ENCODE measurements around the gene NAA11. TPM values are rescaled to one million over a fixed set of nuclear protein-coding genes. Genes with fewer than 3 reads are reported as not detected.

NAA11 gene
- total RNA-seq = not detected
- polyA plus RNA-seq = 0.02 TPM
- long read RNA-seq, donor 1 = 0 reads
- long read RNA-seq, donor 2 = 0 reads
- long read RNA-seq, donor 3 = 0 reads
- long read RNA-seq, donor 4 = 0 reads
- long read RNA-seq, donor 5 = 0 reads
- long read RNA-seq, donor 6 = 0 reads
- long read RNA-seq, donor 7 = 0 reads
- long read RNA-seq, donor 8 = 0 reads
- long read RNA-seq, donor 9 = 0 reads
- long read RNA-seq, donor 10 = 0 reads

DNA sequence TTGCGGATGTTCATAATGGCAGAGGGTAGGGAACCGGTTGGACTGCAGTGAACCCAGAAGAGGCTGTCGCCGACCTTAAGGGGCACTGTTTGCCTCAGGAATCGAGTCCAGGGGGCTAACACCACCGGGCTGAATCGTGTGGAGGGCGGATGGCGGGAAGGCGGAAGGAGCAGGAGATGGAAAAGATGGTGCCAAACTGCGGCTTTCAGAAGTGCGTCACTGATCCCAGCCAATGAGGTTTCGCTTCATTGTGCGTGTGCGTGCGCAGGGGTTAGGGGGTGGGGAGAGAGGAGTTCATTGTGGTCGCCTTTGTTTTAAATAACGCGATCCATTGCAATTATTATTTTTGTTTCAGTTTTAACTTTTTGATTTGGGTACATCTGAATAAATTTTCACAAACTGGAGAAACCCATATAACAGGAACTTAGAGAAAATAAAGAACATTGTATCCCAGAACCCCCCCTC lies at the start of gene NAA11:
NAA11 (minus strand) TSS at position 198 of the 465 bp plus-strand sequence; CDS start at position 14, 184 bp downstream.
- Histone ChIP-seq H3K27ac (ENCODE audit: low read depth in 1 of 2, low read length in 1 of 2) (no peak within 1 kb of the TSS), H3K27me3 (ENCODE audit: control insufficient read depth in 2 of 2, insufficient read depth in 1 of 2, low read length in 1 of 2) (no peaks in the 10 kb centered on the region), H3K4me3 (ENCODE audit: low read length in 2 of 2) (no peak within 1 kb of the TSS), H3K9me3 (ENCODE audit: control insufficient read depth in 2 of 2, insufficient read depth in 1 of 2, low read length in 1 of 2) (peaks cover 0 to 4% of the 10 kb centered on the region in 2 donors), H3K4me1 (ENCODE audit: control insufficient read depth in 2 of 2, insufficient read depth in 2 of 2, low read length in 2 of 2) (peaks cover 0 to 2% of the 10 kb centered on the region in 2 donors), H3K36me3 (ENCODE audit: control insufficient read depth in 2 of 2, insufficient read depth in 2 of 2, low read length in 1 of 2) (no peaks in the 10 kb centered on the region)
- WGBS = 92% methylated on average over 19 of the region's 19 CpGs
- no peak for DNase-seq (ENCODE audit: low read depth in 6 of 9, low spot score in 9 of 9)

DNA sequence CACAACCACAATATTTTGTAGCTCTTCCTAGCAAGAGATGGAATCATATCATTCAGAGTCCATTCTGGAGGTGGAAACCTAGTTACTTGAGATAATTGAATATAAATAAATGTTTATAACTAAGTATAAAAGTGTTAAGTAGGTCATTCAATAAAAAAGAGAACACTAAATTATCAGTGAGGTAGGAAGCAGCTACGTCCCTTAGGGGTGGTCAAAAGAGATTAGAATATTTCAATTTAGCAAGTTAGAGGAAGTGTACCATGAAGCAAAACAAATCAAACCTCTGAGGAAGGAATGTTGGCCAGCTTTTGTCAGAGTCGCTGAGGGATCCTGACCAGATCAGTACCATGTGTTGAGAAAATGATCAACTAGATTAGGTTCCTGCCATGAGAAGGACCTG lies 44.2 kb upstream of the NAA11 start:
- H3K4me3 ChIP-seq (ENCODE audit: low read length in 2 of 2) = no peak overlapping the region
- H3K36me3 ChIP-seq (ENCODE audit: control insufficient read depth in 2 of 2, insufficient read depth in 2 of 2, low read length in 1 of 2) = no peaks in the 10 kb centered on the region
- H3K27ac ChIP-seq (ENCODE audit: low read depth in 1 of 2, low read length in 1 of 2) = no peak overlapping the region
- H3K4me1 ChIP-seq (ENCODE audit: control insufficient read depth in 2 of 2, insufficient read depth in 2 of 2, low read length in 2 of 2) = no peaks in the 10 kb centered on the region
- no peaks in the 10 kb centered on the region for H3K27me3 ChIP-seq (ENCODE audit: control insufficient read depth in 2 of 2, insufficient read depth in 1 of 2, low read length in 1 of 2)
- 53% methylated on average over 2 of the region's 2 CpGs for WGBS
- no peak for DNase-seq (ENCODE audit: low read depth in 6 of 9, low spot score in 9 of 9)
- H3K9me3 ChIP-seq (ENCODE audit: control insufficient read depth in 2 of 2, insufficient read depth in 1 of 2, low read length in 1 of 2) = no peaks in the 10 kb centered on the region

DNA sequence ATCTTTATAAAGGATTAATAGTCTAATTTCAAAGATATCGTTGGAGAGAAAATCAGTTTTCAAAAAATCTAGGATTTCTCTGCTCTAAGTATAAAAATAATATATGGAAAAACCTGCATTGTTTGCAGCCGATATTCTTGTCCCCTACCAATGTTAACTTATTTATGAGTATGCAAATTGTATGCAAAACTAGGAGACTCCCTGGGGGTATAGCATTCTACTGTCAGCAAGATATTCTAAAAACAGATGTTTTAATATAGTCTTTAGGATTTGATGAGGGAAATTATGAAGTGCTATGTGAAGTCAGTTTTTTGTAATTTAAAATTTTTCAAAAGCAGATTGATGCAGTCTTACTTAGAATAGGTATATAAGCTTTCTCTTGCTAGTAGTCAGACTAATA lies 41.2 kb upstream of the NAA11 start:
- H3K27me3 ChIP-seq (ENCODE audit: control insufficient read depth in 2 of 2, insufficient read depth in 1 of 2, low read length in 1 of 2) = no peaks in the 10 kb centered on the region
- H3K4me3 ChIP-seq (ENCODE audit: low read length in 2 of 2) = no peak overlapping the region
- WGBS = 94% methylated on average over 2 of the region's 2 CpGs
- H3K9me3 ChIP-seq (ENCODE audit: control insufficient read depth in 2 of 2, insufficient read depth in 1 of 2, low read length in 1 of 2) = no peaks in the 10 kb centered on the region
- DNase-seq (ENCODE audit: low read depth in 6 of 9, low spot score in 9 of 9) = no peak
- no peaks in the 10 kb centered on the region for H3K4me1 ChIP-seq (ENCODE audit: control insufficient read depth in 2 of 2, insufficient read depth in 2 of 2, low read length in 2 of 2)
- H3K27ac ChIP-seq (ENCODE audit: low read depth in 1 of 2, low read length in 1 of 2) = no peak overlapping the region
- no peaks in the 10 kb centered on the region for H3K36me3 ChIP-seq (ENCODE audit: control insufficient read depth in 2 of 2, insufficient read depth in 2 of 2, low read length in 1 of 2)

DNA sequence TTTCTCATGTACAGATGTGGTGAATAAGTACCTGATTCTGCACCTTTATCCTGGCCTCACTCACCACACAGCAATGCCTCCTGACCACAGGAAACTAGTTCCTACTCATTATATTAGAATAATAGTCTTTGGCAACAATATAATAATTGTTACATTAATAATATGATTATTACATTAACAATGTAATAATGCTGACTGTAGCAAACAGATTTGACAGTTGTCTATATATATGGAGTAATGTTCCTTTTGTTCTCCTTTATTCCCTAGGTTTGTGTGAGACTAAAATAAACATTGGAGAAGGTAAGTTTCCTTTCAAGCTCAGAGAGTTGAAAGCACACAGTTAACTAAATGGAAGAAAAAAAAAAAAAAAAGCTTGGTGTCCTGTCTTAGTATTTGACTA lies 40.6 kb upstream of the NAA11 start:
- Histone ChIP-seq H3K27ac (ENCODE audit: low read depth in 1 of 2, low read length in 1 of 2) (no peak overlapping the region), H3K27me3 (ENCODE audit: control insufficient read depth in 2 of 2, insufficient read depth in 1 of 2, low read length in 1 of 2) (no peaks in the 10 kb centered on the region), H3K36me3 (ENCODE audit: control insufficient read depth in 2 of 2, insufficient read depth in 2 of 2, low read length in 1 of 2) (no peaks in the 10 kb centered on the region), H3K9me3 (ENCODE audit: control insufficient read depth in 2 of 2, insufficient read depth in 1 of 2, low read length in 1 of 2) (no peaks in the 10 kb centered on the region), H3K4me1 (ENCODE audit: control insufficient read depth in 2 of 2, insufficient read depth in 2 of 2, low read length in 2 of 2) (no peaks in the 10 kb centered on the region), H3K4me3 (ENCODE audit: low read length in 2 of 2) (no peak overlapping the region)
- no peak for DNase-seq (ENCODE audit: low read depth in 6 of 9, low spot score in 9 of 9)

DNA sequence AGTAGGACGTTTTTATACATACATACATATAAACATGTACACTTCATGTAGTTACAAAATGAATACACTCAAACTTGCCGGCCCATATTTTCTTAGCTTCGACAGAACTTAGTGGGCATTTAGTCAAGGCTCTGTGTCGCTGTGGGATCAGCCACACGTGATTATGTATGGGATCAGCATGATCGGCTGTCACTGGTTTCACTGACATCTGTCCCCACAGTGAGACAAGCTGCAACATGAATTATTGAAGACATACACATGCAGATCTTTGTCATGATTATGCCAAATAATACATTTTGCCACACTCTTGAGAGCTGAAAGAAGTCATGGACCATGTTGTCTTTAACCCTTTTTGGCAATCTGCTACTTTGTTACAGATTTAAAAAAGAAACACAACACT lies 38.2 kb upstream of the NAA11 start:
- Histone ChIP-seq H3K4me3 (ENCODE audit: low read length in 2 of 2) (no peak overlapping the region), H3K27me3 (ENCODE audit: control insufficient read depth in 2 of 2, insufficient read depth in 1 of 2, low read length in 1 of 2) (no peaks in the 10 kb centered on the region), H3K4me1 (ENCODE audit: control insufficient read depth in 2 of 2, insufficient read depth in 2 of 2, low read length in 2 of 2) (no peaks in the 10 kb centered on the region), H3K27ac (ENCODE audit: low read depth in 1 of 2, low read length in 1 of 2) (no peak overlapping the region), H3K36me3 (ENCODE audit: control insufficient read depth in 2 of 2, insufficient read depth in 2 of 2, low read length in 1 of 2) (no peaks in the 10 kb centered on the region), H3K9me3 (ENCODE audit: control insufficient read depth in 2 of 2, insufficient read depth in 1 of 2, low read length in 1 of 2) (no peaks in the 10 kb centered on the region)
- no peak for DNase-seq (ENCODE audit: low read depth in 6 of 9, low spot score in 9 of 9)
- WGBS = 96% methylated on average over 6 of the region's 6 CpGs

DNA sequence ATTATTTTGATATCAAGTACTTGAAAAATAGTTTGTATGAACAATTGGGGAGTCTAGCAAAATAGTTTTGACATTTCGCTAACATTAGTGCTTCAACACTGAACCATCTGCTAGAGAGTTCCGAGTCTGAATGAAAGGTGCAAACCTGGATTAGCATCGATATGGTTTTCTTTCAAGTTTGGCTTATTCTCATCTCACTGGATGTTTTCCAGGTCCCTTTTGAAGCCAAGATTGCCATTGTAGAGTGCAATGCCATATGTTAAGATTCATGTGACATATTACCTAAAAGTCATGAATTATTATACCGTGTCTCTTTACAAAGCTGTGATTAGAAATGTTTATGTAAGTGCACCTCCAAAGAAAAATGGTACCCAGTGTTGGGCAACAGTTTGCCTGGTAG lies 36.8 kb upstream of the NAA11 start:
- Histone ChIP-seq H3K36me3 (ENCODE audit: control insufficient read depth in 2 of 2, insufficient read depth in 2 of 2, low read length in 1 of 2) (no peaks in the 10 kb centered on the region), H3K27ac (ENCODE audit: low read depth in 1 of 2, low read length in 1 of 2) (no peak overlapping the region), H3K4me1 (ENCODE audit: control insufficient read depth in 2 of 2, insufficient read depth in 2 of 2, low read length in 2 of 2) (no peaks in the 10 kb centered on the region), H3K4me3 (ENCODE audit: low read length in 2 of 2) (no peak overlapping the region), H3K27me3 (ENCODE audit: control insufficient read depth in 2 of 2, insufficient read depth in 1 of 2, low read length in 1 of 2) (no peaks in the 10 kb centered on the region), H3K9me3 (ENCODE audit: control insufficient read depth in 2 of 2, insufficient read depth in 1 of 2, low read length in 1 of 2) (no peaks in the 10 kb centered on the region)
- DNase-seq (ENCODE audit: low read depth in 6 of 9, low spot score in 9 of 9) = no peak
- WGBS = 96% methylated on average over 4 of the region's 4 CpGs

DNA sequence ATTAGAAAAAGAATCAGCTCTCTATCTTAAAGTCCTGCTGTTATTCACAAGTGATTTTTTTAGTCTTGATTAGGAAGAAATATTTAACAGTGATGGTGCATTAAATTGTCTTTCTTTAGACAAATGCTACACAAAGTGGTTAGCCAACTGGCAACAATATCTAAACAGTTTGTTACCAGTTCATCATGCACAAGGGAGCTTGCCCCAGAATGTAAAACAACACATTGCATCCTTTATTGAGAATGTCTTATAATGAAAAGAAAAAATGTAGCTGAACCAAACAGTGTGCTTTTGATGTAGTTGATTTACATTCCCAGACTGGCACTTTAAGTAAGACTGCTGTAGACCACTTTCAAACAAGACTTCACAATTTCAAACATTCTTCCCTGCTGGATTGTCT lies 34.1 kb upstream of the NAA11 start:
- H3K27ac ChIP-seq (ENCODE audit: low read depth in 1 of 2, low read length in 1 of 2) = no peak overlapping the region
- DNase-seq (ENCODE audit: low read depth in 6 of 9, low spot score in 9 of 9) = no peak
- no peaks in the 10 kb centered on the region for H3K9me3 ChIP-seq (ENCODE audit: control insufficient read depth in 2 of 2, insufficient read depth in 1 of 2, low read length in 1 of 2)
- H3K27me3 ChIP-seq (ENCODE audit: control insufficient read depth in 2 of 2, insufficient read depth in 1 of 2, low read length in 1 of 2) = no peaks in the 10 kb centered on the region
- no peaks in the 10 kb centered on the region for H3K36me3 ChIP-seq (ENCODE audit: control insufficient read depth in 2 of 2, insufficient read depth in 2 of 2, low read length in 1 of 2)
- H3K4me1 ChIP-seq (ENCODE audit: control insufficient read depth in 2 of 2, insufficient read depth in 2 of 2, low read length in 2 of 2) = no peaks in the 10 kb centered on the region
- H3K4me3 ChIP-seq (ENCODE audit: low read length in 2 of 2) = no peak overlapping the region

DNA sequence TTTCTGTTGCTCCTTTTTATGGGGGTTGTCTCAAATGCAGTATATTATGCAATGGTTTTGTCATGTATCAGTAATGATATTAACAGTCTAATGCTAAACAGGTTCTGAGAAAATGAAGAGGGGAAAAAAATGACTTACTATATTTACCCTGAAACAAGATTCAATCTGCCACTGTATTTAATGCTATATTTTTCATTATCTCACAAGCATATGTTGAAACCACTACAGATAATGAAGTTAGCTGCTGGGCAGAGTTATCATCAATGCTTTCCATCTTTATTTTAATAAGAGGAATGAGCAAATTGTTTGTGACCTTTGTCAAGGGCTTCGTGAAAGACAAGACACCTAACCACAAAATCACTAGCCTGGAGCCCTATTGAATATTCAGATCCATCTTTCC lies 32.6 kb upstream of the NAA11 start:
- Histone ChIP-seq H3K4me1 (ENCODE audit: control insufficient read depth in 2 of 2, insufficient read depth in 2 of 2, low read length in 2 of 2) (no peaks in the 10 kb centered on the region), H3K9me3 (ENCODE audit: control insufficient read depth in 2 of 2, insufficient read depth in 1 of 2, low read length in 1 of 2) (no peaks in the 10 kb centered on the region), H3K36me3 (ENCODE audit: control insufficient read depth in 2 of 2, insufficient read depth in 2 of 2, low read length in 1 of 2) (no peaks in the 10 kb centered on the region), H3K27ac (ENCODE audit: low read depth in 1 of 2, low read length in 1 of 2) (no peak overlapping the region), H3K4me3 (ENCODE audit: low read length in 2 of 2) (no peak overlapping the region), H3K27me3 (ENCODE audit: control insufficient read depth in 2 of 2, insufficient read depth in 1 of 2, low read length in 1 of 2) (no peaks in the 10 kb centered on the region)
- 97% methylated on average over 1 of the region's 1 CpG for WGBS
- no peak for DNase-seq (ENCODE audit: low read depth in 6 of 9, low spot score in 9 of 9)

DNA sequence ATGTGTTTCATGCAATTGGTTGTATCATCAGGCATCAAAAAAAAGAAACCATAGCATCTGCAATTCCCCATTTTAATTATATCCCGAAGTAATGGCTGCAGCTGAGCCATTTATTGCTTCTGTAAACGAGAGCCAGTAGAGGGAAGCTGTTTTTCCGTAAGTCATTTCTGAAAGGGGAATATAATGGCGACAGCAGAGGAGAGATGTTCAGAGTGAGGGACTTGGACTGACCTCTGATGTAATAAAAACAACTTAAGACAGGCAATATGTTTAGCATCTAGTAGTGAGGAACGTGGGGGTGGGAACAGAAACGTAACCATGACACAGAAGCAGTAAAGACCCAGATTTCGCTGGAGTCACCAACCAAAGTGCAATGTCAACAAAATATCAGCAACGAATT lies 31.5 kb upstream of the NAA11 start:
- WGBS = 94% methylated on average over 8 of the region's 8 CpGs
- Histone ChIP-seq H3K4me3 (ENCODE audit: low read length in 2 of 2) (no peak overlapping the region), H3K27me3 (ENCODE audit: control insufficient read depth in 2 of 2, insufficient read depth in 1 of 2, low read length in 1 of 2) (no peaks in the 10 kb centered on the region), H3K9me3 (ENCODE audit: control insufficient read depth in 2 of 2, insufficient read depth in 1 of 2, low read length in 1 of 2) (no peaks in the 10 kb centered on the region), H3K4me1 (ENCODE audit: control insufficient read depth in 2 of 2, insufficient read depth in 2 of 2, low read length in 2 of 2) (no peaks in the 10 kb centered on the region), H3K27ac (ENCODE audit: low read depth in 1 of 2, low read length in 1 of 2) (no peak overlapping the region), H3K36me3 (ENCODE audit: control insufficient read depth in 2 of 2, insufficient read depth in 2 of 2, low read length in 1 of 2) (no peaks in the 10 kb centered on the region)
- DNase-seq (ENCODE audit: low read depth in 6 of 9, low spot score in 9 of 9) = no peak

DNA sequence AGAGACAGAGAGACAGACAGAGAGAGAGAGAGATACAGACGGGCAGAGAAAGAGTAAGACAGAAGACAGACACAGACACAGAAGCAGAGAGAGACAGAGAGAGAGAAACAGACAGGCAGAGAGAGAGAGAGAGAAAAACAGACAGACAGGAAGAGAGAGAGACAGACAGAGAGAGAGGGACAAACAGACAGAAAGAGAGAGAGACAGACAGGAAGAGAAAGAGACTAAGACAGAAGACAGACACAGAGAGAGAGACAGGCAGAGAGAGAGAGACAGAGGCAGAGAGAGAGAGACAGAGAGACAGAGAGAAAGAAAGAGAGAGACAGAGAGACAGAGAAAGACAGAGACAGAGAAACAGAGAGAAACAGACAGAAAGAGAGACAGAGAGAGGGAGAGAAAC lies 27.2 kb upstream of the NAA11 start:
- DNase-seq (ENCODE audit: low read depth in 6 of 9, low spot score in 9 of 9) = no peak

More for the DNA sequence above, 27.2 kb upstream of the NAA11 start:
- no peaks in the 10 kb centered on the region for H3K4me1 ChIP-seq (ENCODE audit: control insufficient read depth in 2 of 2, insufficient read depth in 2 of 2, low read length in 2 of 2)
- no peak overlapping the region for H3K4me3 ChIP-seq (ENCODE audit: low read length in 2 of 2)
- no peaks in the 10 kb centered on the region for H3K9me3 ChIP-seq (ENCODE audit: control insufficient read depth in 2 of 2, insufficient read depth in 1 of 2, low read length in 1 of 2)
- H3K27ac ChIP-seq (ENCODE audit: low read depth in 1 of 2, low read length in 1 of 2) = no peak overlapping the region
- 91% methylated on average over 1 of the region's 1 CpG for WGBS
- no peaks in the 10 kb centered on the region for H3K36me3 ChIP-seq (ENCODE audit: control insufficient read depth in 2 of 2, insufficient read depth in 2 of 2, low read length in 1 of 2)
- H3K27me3 ChIP-seq (ENCODE audit: control insufficient read depth in 2 of 2, insufficient read depth in 1 of 2, low read length in 1 of 2) = no peaks in the 10 kb centered on the region

Measured in thymus (tissue), 14 donors.